Stimulated activated CD4-positive, alpha-beta T cell treated with anti-CD3 and anti-CD28 coated beads, Interleukin-12 subunit alpha, Interleukin-12 subunit beta, amount 100 ng/mL, for 4 hours (primary cell): ENCODE data around the gene WDTC1.
"Not testable (repeated sequence)": the region's sequence is repeated elsewhere in the genome, so short reads cannot be mapped to it uniquely, and the experiment has no call there.

ENCODE experiments used
- DNase-seq: peaks from one replicate; pipeline ENCODE4 v3.0.0-alpha.2; 2020

The WDTC1 gene

GRCh38 chr1:27234049-27234882 lies at the start of gene WDTC1:
TSS of gene WDTC1 (plus strand) at chr1:27234632. CDS start at chr1:27261055, 26,423 bp downstream.
- DNase-seq = peak; percentile 97

- not testable (repeated sequence) for DNase-seq
These were observed 49.8 kb upstream of the WDTC1 start for GRCh38 chr1:27184665-27185064.

GRCh38 chr1:27192039-27192529 lies 42.3 kb upstream of the WDTC1 start:
- DNase-seq = no peak

GRCh38 chr1:27193194-27193593 lies 41.2 kb upstream of the WDTC1 start:
- no peak for DNase-seq

GRCh38 chr1:27201295-27201694 lies 33.1 kb upstream of the WDTC1 start:
- DNase-seq = no peak

- no peak for DNase-seq
These were observed 30.5 kb upstream of the WDTC1 start for GRCh38 chr1:27203946-27204345.

- not testable (repeated sequence) for DNase-seq
These were observed 27.2 kb upstream of the WDTC1 start for GRCh38 chr1:27207238-27207637.

- DNase-seq = not testable (repeated sequence)
These were observed 26.1 kb upstream of the WDTC1 start for GRCh38 chr1:27208143-27208850.

- DNase-seq = no peak
These were observed 18.0 kb upstream of the WDTC1 start for GRCh38 chr1:27216466-27216865.

GRCh38 chr1:27217401-27217800 lies 17.0 kb upstream of the WDTC1 start:
- DNase-seq = no peak

GRCh38 chr1:27218736-27219135 lies 15.7 kb upstream of the WDTC1 start:
- DNase-seq = no peak

- DNase-seq = no peak
These were observed 14.3 kb upstream of the WDTC1 start for GRCh38 chr1:27220096-27220495.

- not testable (repeated sequence) for DNase-seq
These were observed 13.5 kb upstream of the WDTC1 start for GRCh38 chr1:27220702-27221497.

GRCh38 chr1:27225621-27226020 lies 8.8 kb upstream of the WDTC1 start:
- DNase-seq = no peak

- no peak for DNase-seq
These were observed 6.7 kb upstream of the WDTC1 start for GRCh38 chr1:27227765-27228164.

GRCh38 chr1:27233667-27234048 lies 774 bp upstream of the WDTC1 start:
- no peak for DNase-seq

GRCh38 chr1:27235827-27236226 lies 1.4 kb downstream of the WDTC1 start:
- no peak for DNase-seq

GRCh38 chr1:27237112-27237511 lies 2.7 kb downstream of the WDTC1 start:
- no peak for DNase-seq

GRCh38 chr1:27238032-27238431 lies 3.6 kb downstream of the WDTC1 start:
- DNase-seq = no peak

GRCh38 chr1:27241677-27242076 lies 7.2 kb downstream of the WDTC1 start:
- no peak for DNase-seq

- DNase-seq = not testable (repeated sequence)
These were observed 9.2 kb downstream of the WDTC1 start for GRCh38 chr1:27243665-27244064.

GRCh38 chr1:27246194-27246593 lies 11.8 kb downstream of the WDTC1 start:
- DNase-seq = no peak

- no peak for DNase-seq
These were observed 19.2 kb downstream of the WDTC1 start for GRCh38 chr1:27253596-27253995.
